ENCODE measurements around the gene XPNPEP3. TPM values are rescaled to one million over a fixed set of nuclear protein-coding genes. Genes with fewer than 3 reads are reported as not detected.

XPNPEP3 gene
- total and polyA plus RNA-seq, 2 donors (not counting 3 experiments of a cell fraction or from before 2014, with no cell fraction given): 12.3 to 21.2 TPM

GRCh38 chr22:40829131-40829530, 27.8 kb upstream of the XPNPEP3 start:
- H3K9me3 ChIP-seq (replicated peaks; ENCODE audit: control insufficient read depth, insufficient read depth, low read length): no peaks in the 10 kb centered on the region
- intact Hi-C loops (cut with micrococcal nuclease): no loop called here
- dilution Hi-C loops (cut with MboI; ENCODE audit: extremely low pct_ligation_motif_present, low sequenced_read_pairs): no loop called here
- no peaks in the 10 kb centered on the region for H3K4me1 ChIP-seq (ENCODE audit: control insufficient read depth, extremely low read depth, insufficient read depth, low read length)
- FAIRE-seq (no peak), DNase-seq (ENCODE audit: low read depth, low spot score) (no peak)
- CTCF ChIA-PET: interaction anchor here (2.8 kb wide), 1 partner anchor 146 kb away, joined by 8 read pairs; no protein-coding TSS in a partner anchor
- no peak overlapping the region for H2AFZ ChIP-seq (ENCODE audit: low read depth, low read length)
- TF ChIP-seq POLR2AphosphoS5 (IDR thresholded peaks at IDR 0.05; ENCODE audit: insufficient read depth, low read depth, low read length): no peak
- TF ChIP-seq JUN (IDR thresholded peaks at IDR 0.05; ENCODE audit: borderline replicate concordance, insufficient read depth, insufficient read length, low read depth): no peak
- no peak for TF ChIP-seq MYC (IDR thresholded peaks at IDR 0.05; ENCODE audit: low read depth, low read length)
- no peak for TF ChIP-seq EZH2 (IDR thresholded peaks at IDR 0.05; ENCODE audit: borderline replicate concordance, low read depth, low read length, severe bottlenecking)
- no peak for TF ChIP-seq POLR2A (IDR thresholded peaks at IDR 0.05; ENCODE audit: low read depth, low read length)
- no peak for TF ChIP-seq CTCF (IDR thresholded peaks at IDR 0.05; ENCODE audit: extremely low read depth in 1 of 2, insufficient read depth in 1 of 2, low read depth in 1 of 2, low read length in 2 of 2)
- no peak for TF ChIP-seq GATA2 (IDR thresholded peaks at IDR 0.05; ENCODE audit: insufficient read depth, insufficient read length, low read depth, low read length)
- no peak for TF ChIP-seq MAX (IDR thresholded peaks at IDR 0.05; ENCODE audit: insufficient read depth, insufficient read length)
- TF ChIP-seq FOS (IDR thresholded peaks at IDR 0.05; ENCODE audit: borderline replicate concordance, insufficient read depth, low read length): no peak
- peaks cover 2% of the 10 kb centered on the region for H3K79me2 ChIP-seq (ENCODE audit: control insufficient read depth, insufficient read depth, low read length)
- H4K20me1 ChIP-seq (replicated peaks; ENCODE audit: control insufficient read depth, extremely low read depth, insufficient read depth, low read length): no peaks in the 10 kb centered on the region
- H3K9ac ChIP-seq (replicated peaks; ENCODE audit: extremely low read depth, insufficient read depth, low read length): no peak overlapping the region
- no peaks in the 10 kb centered on the region for H3K9me1 ChIP-seq (replicated peaks; ENCODE audit: control insufficient read depth, extremely low read depth, insufficient read depth, low read length)
- H3K4me2 ChIP-seq (ENCODE audit: insufficient read depth, low read length): no peak overlapping the region
- no TSS peak for BruUV-seq (replicated peaks)
- no peak overlapping the region for H3K27ac ChIP-seq (ENCODE audit: insufficient read depth, low read depth, low read length)
- no peaks in the 10 kb centered on the region for H3K27me3 ChIP-seq (ENCODE audit: control insufficient read depth in 2 of 2, insufficient read depth in 2 of 2, low read length in 2 of 2)
- peaks cover 5 to 19% of the 10 kb centered on the region in 2 experiments for H3K36me3 ChIP-seq (ENCODE audit: control insufficient read depth in 2 of 2, extremely low read depth in 1 of 2, insufficient read depth in 2 of 2, low read length in 2 of 2)
- no peak overlapping the region for H3K4me3 ChIP-seq (replicated peaks in 1 of 3; ENCODE audit: insufficient read depth in 1 of 3, low read depth in 1 of 3, low read length in 3 of 3)
- POLR2A ChIA-PET: no interaction called here
